Ovary (tissue), 3 donors: ENCODE data around the gene SOCS7.

ENCODE experiments used
- EP300 ChIP-seq: sonication (generic); formaldehyde crosslinking; IDR thresholded peaks from one replicate; pipeline ENCODE4 v1.6.1; 2017; ENCODE audit warnings: antibody characterized with exemption
- POLR2A ChIP-seq: fragments of 450-650 bp; IDR thresholded peaks from one replicate; pipeline ENCODE4 v1.6.1; 2017; ENCODE audit warnings: antibody characterized with exemption, mild to moderate bottlenecking, moderate library complexity
- TF ChIP-seq, protein P1 (sequence below), 3 donors: fragments of 450-650 bp in 2 of 3; fragments of 200-600 bp in 1 of 3; IDR thresholded peaks; one replicate each; pipeline versions ENCODE4 v1.5.1 to v1.8.0; 2016 to 2022; ENCODE audit warnings: antibody characterized with exemption in 3 of 3, mild to moderate bottlenecking in 1 of 3
- donor health status: DM: no; HTN: no; CAD: no.

DNA sequence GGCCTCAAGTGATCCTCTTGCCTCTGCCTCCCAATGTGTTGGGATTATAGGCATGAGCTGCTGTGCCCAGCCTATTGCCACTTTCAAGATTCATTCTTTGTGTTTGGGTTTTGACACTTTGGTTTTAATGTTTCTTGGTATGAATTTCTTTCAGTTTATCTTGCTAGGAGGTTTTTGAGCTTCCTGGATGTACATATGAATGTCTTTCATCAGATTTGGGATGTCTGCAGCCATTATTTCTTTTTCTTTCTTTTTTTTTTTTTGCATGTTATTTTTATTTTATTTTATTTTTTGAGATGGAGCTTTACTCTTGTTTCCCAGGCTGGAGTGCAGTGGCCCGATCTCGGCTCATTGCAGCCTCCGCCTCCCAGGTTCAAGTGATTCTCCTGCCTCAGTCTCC lies 36.1 kb upstream of the SOCS7 start:
- TF ChIP-seq, protein P1, sequence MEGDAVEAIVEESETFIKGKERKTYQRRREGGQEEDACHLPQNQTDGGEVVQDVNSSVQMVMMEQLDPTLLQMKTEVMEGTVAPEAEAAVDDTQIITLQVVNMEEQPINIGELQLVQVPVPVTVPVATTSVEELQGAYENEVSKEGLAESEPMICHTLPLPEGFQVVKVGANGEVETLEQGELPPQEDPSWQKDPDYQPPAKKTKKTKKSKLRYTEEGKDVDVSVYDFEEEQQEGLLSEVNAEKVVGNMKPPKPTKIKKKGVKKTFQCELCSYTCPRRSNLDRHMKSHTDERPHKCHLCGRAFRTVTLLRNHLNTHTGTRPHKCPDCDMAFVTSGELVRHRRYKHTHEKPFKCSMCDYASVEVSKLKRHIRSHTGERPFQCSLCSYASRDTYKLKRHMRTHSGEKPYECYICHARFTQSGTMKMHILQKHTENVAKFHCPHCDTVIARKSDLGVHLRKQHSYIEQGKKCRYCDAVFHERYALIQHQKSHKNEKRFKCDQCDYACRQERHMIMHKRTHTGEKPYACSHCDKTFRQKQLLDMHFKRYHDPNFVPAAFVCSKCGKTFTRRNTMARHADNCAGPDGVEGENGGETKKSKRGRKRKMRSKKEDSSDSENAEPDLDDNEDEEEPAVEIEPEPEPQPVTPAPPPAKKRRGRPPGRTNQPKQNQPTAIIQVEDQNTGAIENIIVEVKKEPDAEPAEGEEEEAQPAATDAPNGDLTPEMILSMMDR (IDR thresholded peaks at IDR 0.05) = no peak
- TF ChIP-seq POLR2A (no peak), EP300 (no peak)
